ENCODE results near the gene FAP. TPM values are rescaled to one million over a fixed set of nuclear protein-coding genes. Genes with fewer than 3 reads are reported as not detected.

Gene FAP
- total and polyA plus RNA-seq, 2 of the 8 experiments (the other 6 are each of a cell fraction or from before 2014, with no cell fraction given), result not detected

DNA sequence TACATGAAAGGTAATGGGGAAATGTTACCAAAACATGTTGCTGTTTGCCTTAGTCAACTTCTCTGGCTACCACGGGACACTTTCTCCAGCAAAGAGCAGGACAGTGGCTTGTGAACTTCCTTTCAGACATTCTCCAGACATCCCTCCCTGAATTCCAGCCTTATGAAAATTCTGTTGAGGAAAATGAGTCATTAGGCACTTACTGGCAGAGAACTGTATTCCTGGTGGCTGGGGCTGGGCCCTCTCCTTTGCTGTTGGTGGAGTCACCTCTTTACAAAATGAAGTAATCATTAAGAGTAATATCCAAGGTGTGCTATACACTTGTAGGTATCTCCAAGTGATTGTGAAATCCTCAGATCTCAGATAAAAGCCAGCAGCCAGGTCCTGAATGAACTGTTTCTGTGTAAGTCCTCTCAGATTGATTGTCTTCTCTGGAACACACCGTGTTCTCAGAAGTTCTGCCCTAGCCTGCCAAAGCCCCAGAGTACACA is 1.3 kb upstream of the FAP start:
- H2BK5ac ChIP-seq (ENCODE audit: low read depth, low read length), result no peak overlapping the region
- no peak overlapping the region for H3K4ac ChIP-seq (replicated peaks; ENCODE audit: insufficient read length, low read depth, low read length)
- FAIRE-seq, result no peak
- H2BK20ac ChIP-seq (ENCODE audit: low read length), result no peak overlapping the region
- 0 out of 2 replicates have a peak overlapping the region, but pooled peaks have one; percentile 26 for H2AFZ ChIP-seq (ENCODE audit: low read length)
- no peaks in the 10 kb centered on the region for H4K20me1 ChIP-seq (replicated peaks in 1 of 2; ENCODE audit: control insufficient read depth in 1 of 2, insufficient read depth in 2 of 2, low read length in 2 of 2)
- no peaks in the 10 kb centered on the region for H3K36me3 ChIP-seq (ENCODE audit: control insufficient read depth in 2 of 4, insufficient read depth in 4 of 4, low read length in 3 of 4)
- CTCF ChIA-PET (ENCODE audit: partially characterized antibody), result interaction anchor here (0.6 to 0.9 kb wide), 2 partner anchors 23 to 1965 kb away, joined by 3 read pairs; no protein-coding TSS in a partner anchor
- no peak overlapping the region for H3K56ac ChIP-seq (replicated peaks; ENCODE audit: insufficient read length, low read depth, low read length)
- no peak overlapping the region for H3K4me3 ChIP-seq (ENCODE audit: extremely low read depth in 1 of 4, insufficient read depth in 2 of 4, low read depth in 3 of 4, low read length in 4 of 4)
- H3K27ac ChIP-seq (ENCODE audit: low read depth, low read length), result no peak overlapping the region
- no peaks in the 10 kb centered on the region for H3K79me2 ChIP-seq (ENCODE audit: control insufficient read depth in 1 of 2, insufficient read depth in 2 of 2, low read length in 2 of 2)
- no peaks in the 10 kb centered on the region for H3K4me1 ChIP-seq (replicated peaks in 1 of 4; ENCODE audit: control insufficient read depth in 3 of 4, insufficient read depth in 4 of 4, low read length in 3 of 4)
- DNase-seq (ENCODE audit: low read depth in 1 of 2, low spot score in 2 of 2), result no peak
- 98% methylated on average over 2 of the region's 2 CpGs; no CpG with 5 or more reads in 1 of the 2 experiments for WGBS, 2 experiments (ENCODE audit: extremely low coverage in 1 of 2, insufficient coverage in 1 of 2, insufficient read length in 1 of 2, insufficient replicate concordance in 2 of 2, low coverage in 1 of 2, low lambda C conversion rate in 2 of 2, missing lambda C conversion rate in 1 of 2)
- no peak overlapping the region for H3K4me2 ChIP-seq (ENCODE audit: insufficient read depth in 1 of 2, low read depth in 2 of 2, low read length in 2 of 2)
- no peak overlapping the region for H3K23ac ChIP-seq (ENCODE audit: insufficient read length)
- no peak overlapping the region for H2AK5ac ChIP-seq (ENCODE audit: low read depth, low read length)
- H2BK15ac ChIP-seq (ENCODE audit: low read length), result no peak overlapping the region
- H3K14ac ChIP-seq (ENCODE audit: insufficient read length), result no peak overlapping the region
- no peak overlapping the region for H2BK120ac ChIP-seq (replicated peaks; ENCODE audit: low read depth, low read length)
- no peak overlapping the region for H2BK12ac ChIP-seq (ENCODE audit: low read depth, low read length)
- no peak overlapping the region for H4K5ac ChIP-seq (ENCODE audit: insufficient read length, low read depth, low read length)
- H4K91ac ChIP-seq (replicated peaks; ENCODE audit: insufficient read length, low read length), result no peak overlapping the region
- no peak overlapping the region for H3K9ac ChIP-seq (replicated peaks in 1 of 4; ENCODE audit: extremely low read depth in 1 of 4, low read depth in 3 of 4, low read length in 3 of 4)
- no peak overlapping the region for H3K18ac ChIP-seq (ENCODE audit: extremely low read depth, low read length)
- H3K27me3 ChIP-seq (replicated peaks in 1 of 4; ENCODE audit: control insufficient read depth in 3 of 4, extremely low read depth in 1 of 4, insufficient read depth in 3 of 4, low read length in 3 of 4), result peaks cover 0 to 1% (median 0%) of the 10 kb centered on the region in 4 experiments; a peak in 1 of 7 replicates
- H4K8ac ChIP-seq (ENCODE audit: extremely low read depth, insufficient read depth, low read length), result no peak overlapping the region
- POLR2A ChIA-PET (ENCODE audit: partially characterized antibody), result no interaction called here
- H3K23me2 ChIP-seq (ENCODE audit: low read depth, low read length), result no peaks in the 10 kb centered on the region
- no peaks in the 10 kb centered on the region for H3K9me3 ChIP-seq (ENCODE audit: insufficient read depth in 2 of 2, low read depth in 1 of 2, low read length in 1 of 2)
- H3K79me1 ChIP-seq (ENCODE audit: low read depth, low read length), result no peaks in the 10 kb centered on the region
- no peak for TF ChIP-seq FOSL1 (IDR thresholded peaks at IDR 0.05; ENCODE audit: insufficient read depth, low read depth, low read length)
- TF ChIP-seq TAF7 (optimal IDR thresholded peaks at IDR 0.05; ENCODE audit: borderline replicate concordance, low read depth, low read length), result no peak
- TF ChIP-seq, protein P1, sequence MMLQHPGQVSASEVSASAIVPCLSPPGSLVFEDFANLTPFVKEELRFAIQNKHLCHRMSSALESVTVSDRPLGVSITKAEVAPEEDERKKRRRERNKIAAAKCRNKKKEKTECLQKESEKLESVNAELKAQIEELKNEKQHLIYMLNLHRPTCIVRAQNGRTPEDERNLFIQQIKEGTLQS (IDR thresholded peaks at IDR 0.05; ENCODE audit: insufficient read depth, low read depth, low read length), result no peak
- TF ChIP-seq, protein P2, sequence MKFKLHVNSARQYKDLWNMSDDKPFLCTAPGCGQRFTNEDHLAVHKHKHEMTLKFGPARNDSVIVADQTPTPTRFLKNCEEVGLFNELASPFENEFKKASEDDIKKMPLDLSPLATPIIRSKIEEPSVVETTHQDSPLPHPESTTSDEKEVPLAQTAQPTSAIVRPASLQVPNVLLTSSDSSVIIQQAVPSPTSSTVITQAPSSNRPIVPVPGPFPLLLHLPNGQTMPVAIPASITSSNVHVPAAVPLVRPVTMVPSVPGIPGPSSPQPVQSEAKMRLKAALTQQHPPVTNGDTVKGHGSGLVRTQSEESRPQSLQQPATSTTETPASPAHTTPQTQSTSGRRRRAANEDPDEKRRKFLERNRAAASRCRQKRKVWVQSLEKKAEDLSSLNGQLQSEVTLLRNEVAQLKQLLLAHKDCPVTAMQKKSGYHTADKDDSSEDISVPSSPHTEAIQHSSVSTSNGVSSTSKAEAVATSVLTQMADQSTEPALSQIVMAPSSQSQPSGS (IDR thresholded peaks at IDR 0.05; ENCODE audit: low read length), result no peak
- no peak for TF ChIP-seq GTF2F1 (IDR thresholded peaks at IDR 0.05; ENCODE audit: borderline replicate concordance, low read depth, low read length)
- TF ChIP-seq RBBP5 (IDR thresholded peaks at IDR 0.05; ENCODE audit: borderline replicate concordance, low read depth, low read length), result no peak
- no peak for TF ChIP-seq KDM1A (IDR thresholded peaks at IDR 0.05; ENCODE audit: borderline replicate concordance, low read length)
- TF ChIP-seq SP2 (IDR thresholded peaks at IDR 0.05; ENCODE audit: low read length), result no peak
- no peak for TF ChIP-seq CHD2 (IDR thresholded peaks at IDR 0.05; ENCODE audit: low read length)
- TF ChIP-seq SIX5 (IDR thresholded peaks at IDR 0.05; ENCODE audit: low read depth, low read length), result no peak
- no peak for TF ChIP-seq PHF8 (conservative IDR thresholded peaks at IDR 0.05; ENCODE audit: low read depth, low read length)
- TF ChIP-seq SUZ12 (IDR thresholded peaks at IDR 0.05; ENCODE audit: low read length), result no peak

Measured in H1 (cell line).